Measurements from ENCODE around the gene CYB561A3.
"Not testable (repeated sequence)": the region's sequence is repeated elsewhere in the genome, so short reads cannot be mapped to it uniquely, and the experiment has no call there.

Gene CYB561A3, protein sequence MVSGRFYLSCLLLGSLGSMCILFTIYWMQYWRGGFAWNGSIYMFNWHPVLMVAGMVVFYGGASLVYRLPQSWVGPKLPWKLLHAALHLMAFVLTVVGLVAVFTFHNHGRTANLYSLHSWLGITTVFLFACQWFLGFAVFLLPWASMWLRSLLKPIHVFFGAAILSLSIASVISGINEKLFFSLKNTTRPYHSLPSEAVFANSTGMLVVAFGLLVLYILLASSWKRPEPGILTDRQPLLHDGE

DNA sequence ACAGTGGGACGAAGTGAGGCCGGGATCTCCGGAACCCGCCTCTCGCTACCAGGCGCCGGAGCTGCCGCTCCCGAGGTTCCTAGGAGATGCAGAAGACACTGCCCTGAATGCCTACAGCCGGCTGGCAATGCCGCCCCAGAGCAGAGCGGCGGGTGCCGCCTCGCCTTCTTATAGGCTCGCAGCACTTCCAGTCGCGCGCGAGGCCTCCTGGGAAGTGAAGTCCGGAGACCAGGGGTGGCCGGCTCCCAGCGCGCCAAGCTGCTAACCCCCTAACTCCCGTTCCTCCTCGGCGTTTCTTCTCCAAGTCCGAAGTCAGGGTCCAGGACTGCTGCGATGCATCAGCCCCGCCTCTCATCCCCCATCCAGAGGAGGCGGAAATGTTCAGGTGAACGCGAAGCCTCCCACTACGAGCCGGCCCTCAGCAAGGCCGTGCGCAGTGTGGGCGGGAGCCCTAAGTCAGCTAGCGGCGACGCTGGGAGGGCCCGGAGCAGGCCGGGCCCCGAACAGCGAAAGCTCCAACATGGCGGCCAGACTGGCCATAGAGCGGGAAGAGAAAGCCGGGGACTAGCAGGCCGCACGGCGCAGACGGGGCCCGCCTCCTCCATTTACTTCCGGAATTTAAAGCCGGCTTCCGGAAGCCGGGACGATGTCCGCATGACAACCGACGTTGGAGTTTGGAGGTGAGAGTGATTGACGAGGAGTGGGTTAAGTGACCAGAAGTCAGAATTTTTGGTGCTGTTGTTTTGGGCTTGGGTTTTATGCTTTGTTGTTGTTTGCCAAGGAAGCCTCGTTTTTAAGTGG lies at the start of gene CYB561A3, which contains the start of gene TMEM138:
Gene CYB561A3, minus strand, starts transcription at position 142 of the 801 bp plus-strand sequence. CDS start 5,169 bp downstream, outside the sequence.
Gene TMEM138, plus strand, starts transcription at position 634 of the 801 bp plus-strand sequence. CDS start 2,017 bp downstream, outside the sequence.
- FAIRE-seq: no peak

DNA sequence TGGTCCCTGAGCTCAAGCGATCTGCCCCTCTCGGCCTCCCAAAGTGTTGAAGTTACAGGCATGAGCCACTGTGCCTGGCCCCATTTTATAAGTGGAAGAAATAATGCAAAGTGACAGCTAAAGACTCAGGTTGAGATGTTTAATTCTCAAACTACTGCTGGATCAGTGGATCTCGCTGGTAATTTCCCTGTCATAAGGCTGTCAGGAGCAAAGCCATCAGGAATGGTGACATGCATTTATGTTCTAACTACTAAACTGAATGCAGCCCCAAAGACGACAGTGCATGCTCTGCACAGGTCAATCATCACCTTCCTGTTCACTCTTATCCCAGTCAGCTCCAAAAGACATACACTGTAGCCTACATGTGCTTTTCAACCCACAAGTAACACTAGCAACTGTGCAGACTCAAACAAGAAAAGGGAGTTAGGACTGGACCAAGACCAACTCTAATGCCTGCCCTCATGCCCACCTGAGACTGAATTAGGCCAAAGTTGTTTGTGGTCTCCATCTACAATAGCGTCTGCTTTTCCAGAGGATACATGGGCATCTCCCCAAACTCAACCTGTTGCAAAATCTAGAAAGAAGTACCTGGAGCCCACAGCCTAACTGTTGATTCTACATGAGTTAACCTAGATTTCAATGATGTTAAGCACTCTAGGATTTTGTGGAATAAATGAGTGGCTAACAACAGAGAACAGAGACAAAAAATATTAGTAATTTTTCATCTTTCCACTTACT lies 45.5 kb upstream of the CYB561A3 start:
- FAIRE-seq: no peak

More for the DNA sequence above, at the start of gene CYB561A3, which contains the start of gene TMEM138:
- peak; percentile 81 for DNase-seq (ENCODE audit: low spot score)

DNA sequence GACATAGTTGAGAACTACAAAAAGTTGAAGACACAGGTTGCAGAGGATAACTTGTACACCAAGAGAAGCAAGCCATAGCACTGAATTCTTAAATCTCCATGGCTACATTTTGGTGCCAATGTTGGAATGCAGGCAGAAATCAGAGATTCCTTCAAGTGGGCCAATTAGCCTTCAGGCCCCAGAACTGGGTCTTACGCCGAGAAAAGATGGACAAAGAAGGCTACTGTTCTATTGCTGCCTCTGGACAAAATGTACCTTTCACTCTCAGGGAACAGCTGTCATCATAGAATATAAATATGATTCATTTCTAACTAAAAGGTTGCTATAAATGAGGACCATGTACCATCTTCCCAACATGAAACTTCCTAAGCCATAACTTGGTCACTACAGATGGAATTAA lies 44.4 kb upstream of the CYB561A3 start:
- FAIRE-seq (no peak), DNase-seq (ENCODE audit: low spot score) (no peak)

More for the DNA sequence above, 45.5 kb upstream of the CYB561A3 start:
- DNase-seq (ENCODE audit: low spot score): no peak

DNA sequence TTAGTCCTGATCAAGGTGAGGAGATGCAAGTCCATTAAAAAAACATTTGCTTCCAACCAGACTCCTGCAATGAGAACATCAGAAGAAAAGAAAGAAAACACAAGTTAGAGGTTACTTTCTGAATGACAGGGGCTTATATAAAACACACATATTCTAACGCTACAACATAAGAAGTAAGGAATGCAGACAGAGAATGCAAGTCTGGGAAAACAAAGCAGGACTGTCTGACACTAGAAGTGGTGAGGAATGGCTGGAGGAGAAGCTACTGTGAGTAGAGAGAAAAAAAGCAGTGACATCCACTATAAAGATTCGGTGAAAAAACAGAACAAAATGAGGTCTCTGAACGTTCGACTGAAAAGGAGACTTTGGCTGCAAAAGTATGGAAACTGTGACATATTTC lies 43.0 kb upstream of the CYB561A3 start:
- no peak for FAIRE-seq
- no peak for DNase-seq (ENCODE audit: low spot score)

DNA sequence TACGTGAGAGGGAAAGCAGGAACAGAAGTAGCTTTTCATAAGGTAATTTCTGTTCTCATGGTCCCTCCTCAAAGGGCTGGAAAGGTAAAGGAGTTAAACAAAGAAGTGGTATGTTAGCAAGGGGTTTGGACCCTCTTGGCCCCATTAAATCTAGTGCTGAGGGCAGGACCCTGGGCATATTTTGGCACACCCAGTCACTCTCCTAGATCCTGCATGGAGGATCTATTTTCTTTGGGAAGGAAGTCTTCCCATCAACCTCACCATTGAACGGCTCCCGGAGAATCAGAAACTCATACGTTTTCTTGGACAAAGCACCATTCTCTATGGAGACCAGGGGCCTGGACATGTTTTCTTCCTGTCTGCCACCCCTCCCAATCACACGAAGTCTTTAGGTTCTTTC lies 42.4 kb upstream of the CYB561A3 start:
- no peak for DNase-seq (ENCODE audit: low spot score)
- FAIRE-seq: no peak

DNA sequence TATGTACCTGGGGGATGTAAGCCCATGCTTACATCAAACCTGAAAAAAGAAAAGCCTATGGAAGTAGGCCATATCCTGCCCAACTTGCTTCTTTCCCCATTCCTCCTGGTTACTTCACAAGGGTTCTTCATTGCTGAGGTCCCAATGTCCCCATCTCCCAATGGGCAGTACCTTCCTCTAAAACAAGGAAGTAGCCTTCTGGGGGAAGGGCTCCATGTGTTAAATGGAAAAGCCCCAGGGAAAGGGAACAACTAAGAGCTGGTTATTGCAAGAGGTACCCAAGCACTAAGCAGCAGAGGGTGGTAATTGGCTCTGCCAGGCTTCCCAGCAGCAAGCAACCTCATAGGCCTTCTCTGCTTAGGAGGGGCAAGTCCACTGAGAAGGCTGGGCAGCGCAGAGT lies 42.0 kb upstream of the CYB561A3 start:
- DNase-seq (ENCODE audit: low spot score) (no peak), FAIRE-seq (no peak)

DNA sequence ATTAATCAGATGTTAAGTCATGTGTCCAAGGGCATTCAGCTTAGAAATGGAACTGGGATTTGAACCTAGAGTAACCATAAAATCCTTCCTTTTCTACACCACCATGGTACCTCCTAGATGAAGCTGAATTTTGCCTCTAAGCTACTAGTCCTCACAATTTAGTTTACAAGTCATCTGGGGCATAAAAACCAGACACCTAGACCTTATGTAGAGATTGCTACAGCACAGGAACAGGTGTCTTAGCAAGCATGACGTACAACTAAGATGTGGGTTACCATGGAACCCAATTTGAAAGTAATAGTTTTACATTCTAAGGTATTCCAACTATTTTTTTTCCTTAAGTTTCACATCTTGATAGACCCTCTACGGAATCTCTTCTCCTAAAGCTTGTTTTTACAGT lies 39.9 kb upstream of the CYB561A3 start:
- DNase-seq (ENCODE audit: low spot score) (no peak), FAIRE-seq (no peak)

DNA sequence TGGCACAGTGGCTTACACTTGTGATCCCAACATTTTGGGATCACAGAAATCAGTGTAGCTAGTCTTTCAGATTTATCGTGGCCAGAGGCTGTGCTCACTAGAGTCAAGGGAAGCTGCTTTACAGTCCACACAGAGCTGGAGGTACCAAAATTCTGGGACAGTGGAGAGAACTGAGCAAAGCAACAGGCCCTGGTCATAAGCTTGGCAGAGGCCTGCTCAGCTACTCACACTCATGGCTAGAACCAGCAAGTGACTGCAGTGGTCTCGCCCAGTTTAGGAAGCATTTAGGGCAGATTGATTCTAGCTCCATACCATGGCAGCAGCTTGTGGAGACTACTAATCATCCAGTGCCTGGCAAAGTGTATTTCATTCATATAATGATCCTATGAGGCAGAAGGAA lies 39.5 kb upstream of the CYB561A3 start:
- DNase-seq (ENCODE audit: low spot score): no peak
- no peak for FAIRE-seq

DNA sequence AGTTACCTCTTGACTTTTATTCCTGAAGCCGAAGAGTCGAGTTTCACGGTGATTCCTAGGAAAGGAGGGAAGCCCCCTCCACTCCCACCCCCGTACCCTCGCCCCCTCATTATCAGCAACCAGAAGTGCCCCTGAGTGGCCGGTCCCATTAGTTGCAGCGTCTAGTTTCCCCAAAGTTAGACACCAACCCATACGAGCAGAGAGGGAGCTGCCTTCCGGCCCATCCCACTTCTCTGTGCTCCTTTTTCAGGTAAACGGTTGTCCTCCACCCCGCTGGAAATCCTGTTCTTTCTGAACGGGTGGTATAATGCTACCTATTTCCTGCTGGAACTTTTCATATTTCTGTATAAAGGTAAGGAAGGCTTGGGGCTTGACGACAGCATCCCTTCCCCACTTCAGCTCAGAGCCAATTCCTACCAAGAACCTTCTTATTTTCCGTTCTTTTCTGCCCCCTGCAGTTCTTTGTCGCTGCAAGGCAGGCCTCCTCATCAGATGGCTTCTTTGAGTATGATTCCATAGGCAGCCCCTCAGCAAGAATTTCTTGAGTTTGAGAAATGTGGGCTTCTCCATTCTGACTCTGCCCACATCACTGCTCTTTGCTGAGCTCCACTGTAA lies 31.4 kb upstream of the CYB561A3 start:
- no peak for FAIRE-seq
- DNase-seq (ENCODE audit: low spot score): no peak

DNA sequence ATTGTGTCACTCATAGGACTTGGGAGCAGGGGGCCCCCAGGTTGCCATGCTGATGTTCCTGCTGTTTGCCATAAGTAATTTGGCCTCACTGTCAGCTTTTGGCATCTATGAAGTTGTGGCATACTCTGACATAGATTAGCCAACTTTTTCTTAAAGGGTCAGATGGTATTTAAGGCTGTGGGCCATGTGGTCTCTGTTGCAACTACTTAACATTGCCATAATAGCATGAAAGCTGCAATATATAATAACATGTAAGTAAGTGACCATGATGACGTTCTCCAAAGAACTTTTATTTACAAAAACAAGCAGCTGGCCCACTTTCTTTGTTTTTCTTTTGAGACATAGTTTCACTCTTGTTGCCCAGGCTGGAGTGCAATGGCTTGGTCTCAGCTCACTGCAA lies 28.5 kb upstream of the CYB561A3 start:
- FAIRE-seq (no peak), DNase-seq (ENCODE audit: low spot score) (no peak)

DNA sequence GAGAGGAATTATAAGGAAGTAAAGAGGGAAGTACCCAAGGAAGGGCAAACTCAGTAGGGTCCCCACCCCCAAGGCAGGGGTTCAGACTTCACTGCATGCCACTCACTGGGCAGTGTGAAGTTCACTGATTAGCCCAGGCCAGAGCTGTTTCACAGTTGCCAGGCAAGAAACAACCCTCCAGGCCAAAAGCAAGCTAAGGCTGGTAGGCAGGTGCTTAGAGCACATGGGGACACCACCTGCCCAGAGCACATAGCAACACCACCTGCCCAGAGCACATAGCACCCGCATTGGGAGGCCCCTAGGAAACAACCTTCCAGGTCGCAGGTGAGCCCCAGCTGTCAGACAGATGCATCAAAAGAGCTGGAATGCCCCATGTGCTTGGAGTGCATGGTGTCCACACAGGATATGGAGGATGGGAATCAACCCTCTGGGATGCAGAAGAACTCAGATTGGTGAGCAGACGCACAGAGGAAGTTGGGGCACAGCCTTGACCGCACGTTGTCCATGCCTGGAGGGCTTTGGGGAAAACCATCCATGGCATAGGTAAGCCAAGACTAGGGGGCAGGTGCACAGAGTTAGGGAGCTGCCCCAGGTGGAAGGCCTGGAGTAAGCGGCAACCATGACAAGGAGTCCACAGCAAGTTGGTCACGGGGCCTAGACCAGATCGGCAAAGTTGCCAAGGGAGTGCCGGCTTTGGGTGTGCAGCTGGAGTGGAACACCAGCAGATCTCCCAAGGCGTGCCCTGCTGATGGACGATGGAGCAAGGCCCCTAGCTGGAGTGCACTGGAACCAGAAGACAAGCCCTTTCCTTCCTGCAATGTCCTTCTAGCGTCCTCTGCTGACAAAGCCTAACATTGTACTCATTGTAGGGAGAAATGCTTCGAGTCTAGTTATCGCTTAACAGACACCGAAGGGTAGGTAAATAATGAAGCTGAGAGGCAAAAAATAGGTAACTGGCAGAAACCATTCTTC lies 22.9 kb upstream of the CYB561A3 start:
- FAIRE-seq: no peak

DNA sequence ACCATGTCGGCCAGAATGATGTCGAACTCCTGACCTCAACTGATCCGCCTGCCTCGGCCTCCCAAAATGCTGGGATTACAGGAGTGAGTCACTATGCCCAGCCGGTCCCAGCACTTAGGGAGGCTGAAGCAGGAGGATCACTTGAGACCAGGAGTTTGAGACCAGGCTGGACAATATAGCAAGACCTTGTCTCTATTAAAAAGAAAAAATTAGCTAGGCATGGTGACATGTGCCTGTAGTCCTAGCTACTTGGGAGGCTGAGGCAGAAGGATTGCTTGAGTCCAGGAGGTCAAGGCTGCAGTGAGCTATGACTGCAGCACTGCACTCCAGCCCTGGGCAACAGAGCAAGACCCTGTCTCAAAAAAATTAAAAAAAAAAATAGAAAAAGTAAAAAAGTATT lies 22.2 kb upstream of the CYB561A3 start:
- not testable (repeated sequence) for DNase-seq (ENCODE audit: low spot score); FAIRE-seq

More for the DNA sequence above, 22.9 kb upstream of the CYB561A3 start:
- no peak for DNase-seq (ENCODE audit: low spot score)

DNA sequence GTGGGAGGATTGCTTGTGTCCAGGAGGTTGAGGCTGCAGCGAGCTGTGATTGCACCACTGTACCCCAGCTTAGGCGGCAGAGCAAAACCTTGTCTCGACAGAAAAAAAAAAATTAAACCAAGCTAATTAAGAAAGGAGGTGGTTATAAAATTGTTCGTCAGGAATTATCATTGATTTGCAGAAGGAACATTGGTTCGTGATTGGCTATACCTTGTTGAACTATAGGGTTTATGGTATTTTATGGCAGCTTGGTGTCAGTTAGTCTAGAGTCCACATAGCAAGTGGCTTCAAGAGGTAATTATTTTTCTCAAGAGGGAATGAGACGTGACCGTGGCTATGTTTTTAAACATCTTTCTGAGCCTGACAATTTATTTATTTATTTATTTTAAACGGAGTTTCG lies 19.2 kb upstream of the CYB561A3 start:
- DNase-seq (ENCODE audit: low spot score): no peak

DNA sequence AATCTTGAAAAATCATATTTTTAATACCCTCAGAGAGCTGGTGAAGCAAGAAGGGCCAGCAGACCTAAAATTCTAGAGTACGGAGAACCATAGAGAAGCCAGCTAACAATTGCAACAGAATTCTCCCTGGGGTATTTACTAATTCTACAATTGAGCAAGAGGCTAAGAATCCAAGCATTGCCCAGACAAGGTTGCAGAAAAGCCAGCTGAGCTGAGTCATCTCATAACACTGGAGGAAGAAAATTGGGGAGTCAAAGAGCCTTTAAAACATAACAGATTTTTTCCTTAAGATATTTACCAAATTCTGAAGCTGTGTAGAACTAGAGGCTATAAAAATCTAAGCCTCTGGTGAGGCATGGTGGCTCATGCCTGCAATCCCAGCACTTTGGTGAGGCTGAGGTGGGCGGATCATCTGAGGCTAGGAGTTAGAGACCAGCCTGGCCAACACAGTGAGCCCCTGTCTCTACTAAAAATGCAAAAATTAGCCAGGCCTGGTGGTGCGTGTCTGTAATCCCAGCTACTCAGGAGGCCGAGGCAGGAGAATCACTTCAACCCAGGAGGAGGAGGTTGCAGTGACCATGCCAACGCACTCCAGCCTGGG lies 17.1 kb upstream of the CYB561A3 start:
- DNase-seq (ENCODE audit: low spot score) (no peak), FAIRE-seq (no peak)

More for the DNA sequence above, 19.2 kb upstream of the CYB561A3 start:
- FAIRE-seq: no peak

DNA sequence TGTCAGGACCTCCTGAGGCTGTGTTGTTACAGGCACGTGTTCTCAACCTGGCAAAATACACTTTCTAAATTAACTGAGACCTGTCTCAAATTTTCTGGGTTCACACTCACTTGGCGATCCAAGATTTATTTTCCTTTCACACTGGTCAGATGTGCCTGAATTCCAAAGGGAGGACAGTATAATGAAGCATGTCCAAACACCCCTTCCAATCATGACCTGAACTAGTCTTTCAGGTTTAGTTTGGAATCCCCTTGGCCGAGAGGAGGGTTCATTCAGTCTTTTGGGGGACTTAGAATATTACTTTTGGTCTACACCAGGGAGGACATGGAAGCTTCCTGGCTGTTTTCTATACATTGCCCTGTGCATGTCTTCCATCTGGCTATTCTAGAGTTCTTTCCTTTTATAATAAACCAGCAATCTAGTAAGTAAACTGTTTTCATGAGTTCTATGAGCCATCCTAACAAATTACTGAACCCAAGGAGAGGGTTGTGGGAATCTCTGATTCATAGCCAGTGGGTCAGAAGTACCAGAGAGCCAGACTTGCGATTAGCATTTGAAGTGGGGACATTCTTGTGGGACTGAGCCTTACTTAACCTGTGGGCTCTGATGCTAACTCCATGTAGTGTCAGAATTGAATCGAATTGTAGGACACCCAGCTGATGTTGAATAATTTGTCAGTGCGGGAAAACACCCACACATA lies 15.9 kb upstream of the CYB561A3 start:
- DNase-seq (ENCODE audit: low spot score): no peak
- FAIRE-seq: no peak

DNA sequence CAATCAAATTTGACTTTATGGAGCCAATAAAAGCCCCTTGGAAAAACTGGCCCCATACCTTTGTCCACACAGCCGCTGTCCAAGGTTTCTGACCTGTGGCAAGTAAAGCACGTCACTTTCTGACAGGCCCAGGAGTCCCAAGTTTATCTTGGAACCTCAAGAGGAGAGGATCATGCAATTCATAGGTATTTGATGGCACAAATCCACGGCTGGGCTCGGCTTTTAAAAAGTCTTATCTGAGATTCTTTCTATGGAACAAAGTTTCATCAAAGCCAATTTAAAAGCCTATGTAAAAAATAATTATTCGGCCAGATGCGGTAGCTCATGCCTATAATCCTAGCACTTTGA lies 14.1 kb upstream of the CYB561A3 start:
- FAIRE-seq (no peak), DNase-seq (ENCODE audit: low spot score) (no peak)

DNA sequence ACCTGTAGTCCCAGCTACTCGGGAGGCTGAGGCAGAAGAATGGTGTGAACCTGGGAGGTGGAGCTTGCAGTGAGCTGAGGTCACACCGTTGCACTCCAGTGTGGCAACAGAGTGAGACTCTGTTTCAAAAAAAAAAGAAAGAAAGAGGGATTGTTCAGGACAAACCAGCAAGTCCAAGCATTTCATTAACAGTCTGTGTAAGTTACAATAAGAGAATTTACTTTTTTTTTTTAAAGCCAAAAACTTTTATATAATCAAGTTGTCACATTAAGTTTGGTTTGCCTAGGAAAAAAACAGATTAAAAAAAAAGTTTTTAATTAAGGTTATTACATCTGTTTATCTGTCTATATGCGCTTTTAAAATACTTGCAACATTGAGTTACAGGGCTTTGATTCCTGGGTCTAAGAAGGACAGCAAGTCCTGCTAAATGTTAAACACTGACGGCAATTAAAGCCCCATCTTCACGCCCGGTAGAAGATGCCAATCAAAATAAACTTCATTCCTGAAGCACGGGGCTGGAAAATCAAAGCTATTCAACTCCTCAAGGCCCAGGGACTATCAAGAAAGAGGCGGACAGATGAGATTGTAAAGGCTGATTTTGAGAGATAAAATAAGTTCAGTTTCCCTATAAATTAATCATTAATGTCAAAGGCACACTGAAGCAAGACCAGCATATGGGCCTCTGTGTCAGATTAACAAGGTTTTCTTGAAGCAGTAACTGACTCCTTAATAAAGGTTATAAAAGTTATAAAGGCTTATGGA lies 11.2 kb upstream of the CYB561A3 start:
- DNase-seq (ENCODE audit: low spot score) (no peak), FAIRE-seq (no peak)

DNA sequence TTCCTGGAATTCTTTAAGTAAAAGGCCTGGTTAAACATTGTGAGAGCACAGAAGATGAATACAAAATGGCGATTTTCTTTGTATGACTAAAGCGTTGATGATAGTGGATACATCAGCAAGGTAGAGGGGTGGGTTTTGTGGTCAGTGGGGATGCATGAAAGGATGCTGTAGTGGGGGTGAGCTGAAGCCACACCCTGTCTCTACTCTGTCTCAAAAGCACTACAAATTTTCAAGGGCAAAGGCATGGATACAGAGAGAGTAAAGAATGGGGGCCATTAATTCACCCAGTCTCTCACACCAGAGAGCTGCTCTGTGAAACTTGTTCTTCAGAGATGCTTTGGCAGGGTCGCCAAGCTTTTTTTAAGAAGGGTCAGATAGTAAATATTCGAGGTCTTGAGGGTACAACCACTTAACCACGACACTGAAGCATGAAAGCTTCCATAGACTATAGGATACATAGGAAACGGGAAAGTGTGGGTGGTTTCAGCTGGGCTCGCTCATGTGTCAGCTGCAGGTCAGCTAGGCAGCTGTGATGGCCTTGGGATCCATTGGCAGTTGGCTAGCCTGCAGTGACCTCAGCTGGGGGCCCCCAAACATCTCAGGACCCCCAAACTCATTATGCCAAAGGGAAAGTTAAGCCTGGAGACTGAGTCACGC lies 8.8 kb upstream of the CYB561A3 start:
- DNase-seq (ENCODE audit: low spot score) (no peak), FAIRE-seq (no peak)
